ENCODE measurements around the gene SCAF4.
A peak's percentile ranks its signal among the peaks of the same experiment; 100 is the strongest.
"Not testable (repeated sequence)": the region's sequence is repeated elsewhere in the genome, so short reads cannot be mapped to it uniquely, and the experiment has no call there.

Gene SCAF4

GRCh38 chr21:31731857-31732596 is at the start of gene SCAF4:
TSS of gene SCAF4 (minus strand) at chr21:31732118. CDS start at chr21:31731692, 426 bp downstream.
- peak; percentile 89 for DNase-seq (ENCODE audit: low spot score)

GRCh38 chr21:31780944-31781343 is 49.0 kb upstream of the SCAF4 start:
- no peak for DNase-seq (ENCODE audit: low spot score)

- no peak for DNase-seq (ENCODE audit: low spot score)
Observed at GRCh38 chr21:31778546-31778945, 46.6 kb upstream of the SCAF4 start.

- DNase-seq (ENCODE audit: low spot score): no peak
Observed at GRCh38 chr21:31777857-31778256, 45.9 kb upstream of the SCAF4 start.

- DNase-seq (ENCODE audit: low spot score): no peak
Observed at GRCh38 chr21:31774031-31774430, 42.1 kb upstream of the SCAF4 start.

- DNase-seq (ENCODE audit: low spot score): no peak
Observed at GRCh38 chr21:31772674-31773555, 41.0 kb upstream of the SCAF4 start.

- DNase-seq (ENCODE audit: low spot score): no peak
Observed at GRCh38 chr21:31771685-31772084, 39.8 kb upstream of the SCAF4 start.

- no peak for DNase-seq (ENCODE audit: low spot score)
Observed at GRCh38 chr21:31768710-31769109, 36.8 kb upstream of the SCAF4 start.

- DNase-seq (ENCODE audit: low spot score): no peak
Observed at GRCh38 chr21:31766899-31767298, 35.0 kb upstream of the SCAF4 start.

GRCh38 chr21:31765850-31766249 is 33.9 kb upstream of the SCAF4 start:
- not testable (repeated sequence) for DNase-seq (ENCODE audit: low spot score)

GRCh38 chr21:31760931-31761330 is 29.0 kb upstream of the SCAF4 start:
- no peak for DNase-seq (ENCODE audit: low spot score)

- no peak for DNase-seq (ENCODE audit: low spot score)
Observed at GRCh38 chr21:31756787-31757186, 24.9 kb upstream of the SCAF4 start.

GRCh38 chr21:31755027-31755426 is 23.1 kb upstream of the SCAF4 start:
- no peak for DNase-seq (ENCODE audit: low spot score)

GRCh38 chr21:31754708-31754960 is 22.7 kb upstream of the SCAF4 start:
- no peak for DNase-seq (ENCODE audit: low spot score)

- DNase-seq (ENCODE audit: low spot score): no peak
Observed at GRCh38 chr21:31753949-31754707, 22.2 kb upstream of the SCAF4 start.

GRCh38 chr21:31752967-31753366 is 21.0 kb upstream of the SCAF4 start:
- DNase-seq (ENCODE audit: low spot score): no peak

GRCh38 chr21:31752352-31752751 is 20.4 kb upstream of the SCAF4 start:
- no peak for DNase-seq (ENCODE audit: low spot score)

- DNase-seq (ENCODE audit: low spot score): no peak
Observed at GRCh38 chr21:31750843-31751242, 18.9 kb upstream of the SCAF4 start.

- no peak for DNase-seq (ENCODE audit: low spot score)
Observed at GRCh38 chr21:31744182-31744800, 12.4 kb upstream of the SCAF4 start.

- DNase-seq (ENCODE audit: low spot score): no peak
Observed at GRCh38 chr21:31743712-31744111, 11.8 kb upstream of the SCAF4 start.

GRCh38 chr21:31741116-31741515 is 9.2 kb upstream of the SCAF4 start:
- no peak for DNase-seq (ENCODE audit: low spot score)
